Effector CD4-positive, alpha-beta T cell (primary cell): ENCODE results near the gene PAX2.
A peak's percentile ranks its signal among the peaks of the same experiment; 100 is the strongest.

ENCODE experiments used
- DNase-seq: peaks from one replicate; pipeline ENCODE4 v3.0.0-alpha.2; 2020

The PAX2 gene

DNA sequence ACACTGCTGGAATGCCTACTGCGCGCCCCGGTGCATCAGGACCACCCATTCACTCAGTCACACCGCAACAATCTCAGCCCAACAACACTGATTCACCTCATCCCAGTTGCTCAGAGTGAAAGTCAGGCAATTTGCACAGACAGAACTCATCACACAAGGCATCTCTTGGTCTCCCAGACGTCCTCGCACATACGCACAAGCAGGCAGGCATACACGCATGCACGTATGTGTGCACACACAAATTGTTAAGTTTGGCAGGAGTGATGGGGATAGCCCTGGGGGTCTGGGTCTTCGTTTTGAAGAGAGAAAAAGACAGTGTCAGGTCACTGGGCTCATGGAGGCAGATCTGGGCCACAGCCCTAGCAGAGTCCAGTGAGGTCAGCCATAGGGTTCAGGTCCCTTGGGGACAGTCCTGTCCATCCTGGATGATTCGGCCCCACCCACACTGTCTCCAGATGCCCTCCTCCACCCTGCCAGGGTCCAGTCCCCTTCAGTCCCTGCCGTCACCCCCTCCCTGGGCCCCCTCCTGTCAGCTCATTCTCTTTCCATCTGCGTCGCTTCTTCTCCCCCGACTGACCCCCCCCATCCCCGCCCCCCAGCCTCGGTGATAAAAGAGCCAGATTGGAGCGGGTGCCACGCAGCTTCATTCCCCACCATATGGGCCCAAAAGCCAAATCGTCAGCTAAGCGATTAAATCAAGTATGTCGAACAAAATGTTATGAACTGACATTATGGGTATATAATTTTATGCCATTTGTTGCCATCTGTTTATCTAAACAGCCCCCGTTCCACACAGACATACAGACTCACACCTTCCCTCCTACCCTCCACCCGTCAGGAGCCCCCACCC is 118.9 kb downstream of the PAX2 start:
- no peak for DNase-seq

GRCh38 chr10:100864978-100865377 is 119.6 kb downstream of the PAX2 start:
- DNase-seq: no peak

GRCh38 chr10:100866010-100866409 is 120.6 kb downstream of the PAX2 start:
- DNase-seq: no peak

- DNase-seq: no peak
Measured at GRCh38 chr10:100866575-100867098, 121.3 kb downstream of the PAX2 start.

GRCh38 chr10:100867261-100867963 is 122.0 kb downstream of the PAX2 start:
- DNase-seq: no peak

- DNase-seq: no peak
Measured at GRCh38 chr10:100868382-100868781, 123.0 kb downstream of the PAX2 start.

GRCh38 chr10:100869399-100869798 is 124.0 kb downstream of the PAX2 start:
- DNase-seq: no peak

DNA sequence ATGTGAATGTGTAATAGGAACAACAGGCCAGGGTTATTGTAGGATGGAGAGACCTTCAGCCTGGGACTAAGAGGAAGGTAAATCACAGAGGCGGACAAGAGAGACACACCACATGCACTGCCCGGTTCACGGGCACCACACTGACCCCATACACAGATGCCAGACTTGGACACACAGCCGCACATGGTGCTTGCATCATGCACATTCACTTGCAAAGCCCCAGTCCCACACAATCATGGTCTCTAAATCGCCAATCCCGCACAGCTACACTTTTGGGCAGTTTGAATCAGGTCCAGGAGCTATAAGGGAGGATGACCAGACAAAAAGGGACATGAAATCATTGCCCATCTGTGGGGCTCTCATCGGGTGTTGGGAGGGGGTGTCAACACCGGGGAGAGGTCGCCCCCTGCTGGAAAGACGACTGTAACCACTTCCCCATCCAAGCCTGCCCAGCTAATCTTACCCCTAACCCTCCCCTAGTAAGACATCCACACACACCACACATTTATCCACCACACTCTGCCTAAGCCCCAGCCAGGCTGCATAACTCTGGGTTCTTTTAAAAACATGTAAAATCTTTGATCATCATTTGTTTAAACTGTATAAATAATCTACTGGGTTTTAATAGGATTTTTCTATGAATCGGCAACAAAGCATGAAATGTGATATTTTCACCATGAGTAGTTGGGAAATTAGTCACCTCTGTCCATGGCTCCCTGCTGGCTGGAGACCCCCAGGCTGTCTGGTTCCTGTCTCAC is 126.8 kb downstream of the PAX2 start:
- DNase-seq: peak; percentile 16

DNA sequence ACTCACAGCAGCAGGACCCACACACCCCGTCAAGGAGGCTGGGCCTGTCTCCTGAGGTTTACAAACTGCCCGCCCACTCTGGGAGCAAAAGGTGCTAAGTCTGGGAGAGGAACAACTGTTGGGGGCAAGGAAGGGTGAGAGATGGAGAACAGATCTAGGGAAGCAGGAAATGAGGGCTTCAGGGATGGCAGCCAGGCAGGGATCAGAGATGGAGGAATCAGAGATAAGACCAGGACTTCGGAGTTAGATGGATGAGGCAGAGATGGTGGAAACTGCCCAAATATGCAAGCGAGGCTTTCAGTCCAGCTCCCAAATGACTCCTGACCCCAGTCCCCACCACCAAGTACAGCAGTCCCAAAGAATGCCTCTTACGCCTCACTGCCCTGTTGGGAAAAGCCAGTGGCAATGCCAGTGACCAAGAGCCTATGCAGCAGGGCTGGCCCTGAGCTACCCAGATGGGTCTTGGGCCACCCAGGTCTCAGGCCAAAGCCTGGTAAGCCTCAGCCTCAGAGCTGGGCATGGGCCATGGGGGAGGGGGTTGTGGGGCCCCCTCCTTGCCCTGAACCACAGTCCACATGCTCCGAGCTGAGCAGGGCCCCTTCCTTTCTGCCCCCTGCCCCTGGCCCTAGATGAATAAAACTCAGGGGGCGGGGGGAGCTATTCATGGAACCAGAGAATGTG is 127.9 kb downstream of the PAX2 start:
- no peak for DNase-seq

GRCh38 chr10:100873827-100874326 is 128.5 kb downstream of the PAX2 start:
- DNase-seq: no peak

- no peak for DNase-seq
Measured at GRCh38 chr10:100874702-100875483, 129.5 kb downstream of the PAX2 start.

DNA sequence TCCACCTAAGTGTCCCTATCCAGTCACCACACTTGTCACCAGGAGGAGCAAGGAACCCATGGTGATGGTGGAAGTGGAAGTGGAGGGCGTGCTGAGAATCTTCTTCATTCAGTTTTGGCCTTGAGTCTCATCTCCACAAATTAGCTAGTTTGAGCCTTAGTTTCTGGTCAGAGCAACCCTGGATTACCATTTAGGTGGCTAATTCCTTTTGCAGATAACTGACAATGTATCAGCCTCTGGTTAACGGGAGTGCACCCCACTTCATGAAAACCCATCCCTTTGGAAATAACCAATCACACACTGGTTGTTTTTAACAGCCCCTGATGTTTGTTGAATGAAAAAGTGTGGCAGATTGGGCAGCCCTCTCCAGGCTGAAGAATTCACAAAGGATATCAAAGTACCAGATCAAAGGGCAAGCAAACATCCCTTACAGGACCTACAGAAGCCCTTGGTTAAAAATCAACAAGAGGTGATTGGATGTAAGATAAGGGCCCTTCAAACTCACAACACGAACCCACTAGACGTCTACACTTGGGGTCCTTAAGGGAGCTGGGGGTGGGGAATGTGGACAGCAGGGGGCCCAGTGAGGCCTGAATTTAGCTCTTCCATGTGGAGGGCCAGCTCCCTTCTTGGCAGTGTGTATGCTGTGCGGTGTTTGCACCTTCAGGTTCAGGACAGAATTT is 130.2 kb downstream of the PAX2 start:
- no peak for DNase-seq

DNA sequence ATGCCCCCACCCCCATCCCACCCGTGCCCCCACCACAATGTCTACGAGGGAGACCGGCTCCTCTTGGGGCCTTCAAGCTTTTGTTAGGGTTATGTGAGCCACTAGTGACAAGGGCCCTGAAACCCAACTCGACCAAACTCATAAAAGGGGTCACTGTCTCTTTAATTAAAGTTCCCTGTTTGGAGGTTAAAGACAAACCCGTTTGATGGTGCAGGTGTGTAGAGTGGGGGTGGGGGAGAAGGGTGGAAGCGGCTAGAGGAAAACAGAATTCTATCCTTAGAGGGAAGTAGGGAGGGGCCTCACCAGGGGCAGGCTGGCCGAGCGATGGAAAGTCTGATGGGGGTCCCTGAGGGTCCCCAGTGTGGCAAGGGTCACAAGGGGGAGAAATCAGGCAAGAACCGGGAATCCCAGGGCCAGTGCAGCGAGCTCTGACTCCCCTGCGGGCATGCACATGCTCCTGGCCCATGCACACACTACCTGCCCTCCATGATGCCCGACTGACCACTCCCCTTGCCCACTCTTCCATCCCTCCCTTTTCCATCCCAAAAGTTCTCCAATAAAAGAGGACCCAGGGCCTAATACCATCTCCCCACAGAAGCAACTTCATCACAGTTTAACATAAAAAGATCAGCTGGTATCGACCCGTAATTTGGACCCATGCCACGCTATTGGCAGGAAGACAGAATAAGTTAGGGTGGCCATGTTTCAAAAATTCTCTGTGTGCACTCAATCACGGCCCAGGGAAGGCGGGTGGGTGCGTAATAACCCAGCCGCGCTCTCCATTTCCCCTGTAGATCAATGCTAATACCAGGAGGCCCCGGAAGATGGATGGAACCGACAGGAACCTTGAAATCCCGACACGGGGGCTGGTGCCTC is 131.4 kb downstream of the PAX2 start:
- no peak for DNase-seq

- DNase-seq: no peak
Measured at GRCh38 chr10:100877461-100877850, 132.1 kb downstream of the PAX2 start.

DNA sequence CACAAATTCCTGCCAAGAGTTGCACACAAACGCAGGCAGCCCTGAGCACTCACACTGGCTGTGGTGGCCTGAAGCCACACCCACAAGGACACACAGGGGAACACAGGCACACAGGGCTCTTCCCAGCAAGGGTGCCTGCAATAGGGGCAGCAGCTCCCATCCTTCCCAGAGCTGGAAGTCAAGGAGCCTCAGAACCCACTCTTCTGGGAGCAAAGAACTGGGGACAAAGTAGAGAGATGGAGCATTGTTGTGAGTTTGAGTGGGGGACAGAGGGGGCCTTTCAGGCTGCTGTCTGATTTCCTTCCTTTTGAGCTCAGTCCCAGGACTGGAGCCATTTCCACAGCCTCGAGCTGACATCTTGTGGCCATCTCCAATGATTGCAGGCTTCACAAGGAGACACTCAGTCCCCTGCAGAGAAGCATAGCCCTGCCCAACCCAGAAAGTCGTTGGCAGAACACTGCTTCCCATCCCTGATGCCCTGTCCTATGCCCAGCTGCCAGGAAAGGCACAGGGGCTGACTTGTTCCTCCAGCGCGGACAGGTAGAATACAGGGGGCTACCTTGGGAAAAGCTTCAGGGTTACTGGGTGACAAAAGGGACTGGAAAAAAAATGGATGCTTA is 133.0 kb downstream of the PAX2 start:
- DNase-seq: no peak
